Activated naive CD4-positive, alpha-beta T cell treated with anti-CD3 and anti-CD28 coated beads for 36 hours (primary cell): ENCODE results near the gene GRB10. TPM values are rescaled to one million over a fixed set of nuclear protein-coding genes. Genes with fewer than 3 reads are reported as not detected.

Experiments used
- CTCF ChIA-PET: fragments of 350-600 bp; sonication (Branson Sonifier 250); formaldehyde crosslinking; loops from one replicate; lab custom pipeline; 2021; ENCODE audit warnings: antibody characterized with exemption; lab: Charles Lee
- DNase-seq: peaks from one replicate; pipeline ENCODE4 v3.0.0-alpha.2; 2020
- H3K27ac Mint-ChIP-seq: one replicate; pipeline ENCODE4 v1.8.0; 2021; ENCODE audit warnings: mild to moderate bottlenecking, mixed read lengths
- H3K27me3 Mint-ChIP-seq: one replicate; pipeline ENCODE4 v1.8.0; 2021; ENCODE audit warnings: low read depth, mixed read lengths
- H3K36me3 Mint-ChIP-seq: one replicate; pipeline ENCODE4 v1.8.0; 2021; ENCODE audit warnings: low read depth, mixed read lengths
- H3K4me1 Mint-ChIP-seq: one replicate; pipeline ENCODE4 v1.8.0; 2021; ENCODE audit warnings: low read depth, mixed read lengths
- H3K4me3 Mint-ChIP-seq: one replicate; pipeline ENCODE4 v1.8.0; 2021; ENCODE audit warnings: mild to moderate bottlenecking, moderate library complexity, mixed read lengths
- H3K9me3 Mint-ChIP-seq: one replicate; pipeline ENCODE4 v1.8.0; 2021; ENCODE audit warnings: mixed read lengths
- intact Hi-C: fragments of 100-400 bp; cut with micrococcal nuclease; formaldehyde crosslinking; loops from one replicate; pipeline ENCODE4 v1.15.1; 2023
- total RNA-seq, 2 experiments: library from RNA; stranded (reverse); gene quantifications; one replicate each; pipeline ENCODE4 v1.2.3, GENCODE V29; 2021

GRB10 gene
- total RNA-seq, 2 experiments from 2014 or later = 24.3 to 30.4 TPM

DNA sequence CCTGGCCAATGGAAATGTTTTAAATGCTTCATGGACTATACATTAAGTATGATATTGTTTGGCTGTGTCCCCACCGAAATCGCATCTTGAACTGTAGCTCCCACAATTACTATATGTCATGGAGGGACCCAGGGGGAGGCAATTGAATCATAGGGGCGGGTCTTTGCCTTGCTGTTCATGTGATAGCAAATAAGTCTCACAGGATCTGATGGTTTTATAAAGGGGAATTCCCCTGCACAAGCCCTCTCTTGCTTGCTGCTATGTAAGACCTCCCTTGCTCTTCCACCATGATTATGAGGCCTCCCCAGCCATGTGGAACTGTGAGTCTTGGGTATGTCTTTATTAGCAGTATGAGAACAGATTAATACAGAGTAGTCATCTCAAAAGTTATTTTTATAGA is 32.4 kb upstream of the GRB10 start:
- Mint-ChIP-seq H3K27ac (no peak overlapping the region), H3K9me3 (no peaks in the 10 kb centered on the region), H3K27me3 (peaks cover 4% of the 10 kb centered on the region), H3K4me1 (no peaks in the 10 kb centered on the region), H3K36me3 (no peaks in the 10 kb centered on the region), H3K4me3 (no peak overlapping the region)
- no peak for DNase-seq
- intact Hi-C loops = no loop called here
- CTCF ChIA-PET = no interaction called here

DNA sequence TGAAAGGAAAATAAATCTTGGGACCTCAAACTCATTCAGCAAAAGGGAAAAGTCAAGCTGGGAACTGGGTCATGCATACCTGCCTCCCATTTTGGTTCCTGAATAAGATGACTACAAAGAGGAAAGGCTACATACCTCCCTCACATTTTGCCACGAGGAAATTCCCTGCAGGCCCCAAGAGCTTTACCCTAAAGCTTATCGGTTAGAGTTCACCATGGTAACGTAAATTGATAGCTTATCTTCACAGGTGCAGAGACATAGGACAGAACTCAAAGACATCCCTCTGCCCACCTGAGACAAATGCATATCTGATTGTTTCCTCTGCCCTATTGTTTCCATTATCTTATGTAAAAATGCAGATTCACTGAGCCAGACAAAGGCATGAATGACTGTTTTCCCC is 31.5 kb upstream of the GRB10 start:
- CTCF ChIA-PET = no interaction called here

DNA sequence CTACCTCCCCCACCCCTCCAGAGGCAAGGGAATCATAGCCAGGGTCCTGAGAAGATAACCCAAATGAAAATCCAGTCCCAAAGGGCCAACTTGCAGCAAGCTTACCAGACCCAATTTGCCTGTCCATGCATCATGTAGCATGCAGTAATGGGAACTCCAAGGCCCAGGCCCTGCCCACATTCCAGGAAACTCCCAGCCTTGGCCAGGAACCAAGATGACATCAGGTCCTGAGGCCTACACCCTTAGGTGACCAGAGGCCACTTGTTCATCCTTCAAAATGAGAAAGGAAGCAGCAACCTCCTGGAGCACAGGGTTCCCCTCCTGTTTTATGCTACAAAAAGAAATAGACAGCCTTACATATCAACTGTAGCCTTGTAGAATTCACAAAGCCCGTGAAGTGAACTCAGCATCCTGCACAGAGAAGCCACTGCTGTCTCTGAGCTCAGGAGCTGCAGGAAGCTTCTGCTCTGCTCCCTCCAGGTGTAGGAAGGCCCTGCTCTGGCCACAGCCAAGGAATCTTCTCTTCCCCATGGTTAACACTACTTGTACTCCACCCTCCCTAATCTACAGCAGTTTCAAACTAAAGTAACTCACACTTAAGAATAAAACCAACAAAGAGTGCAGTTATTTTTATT is 30.3 kb upstream of the GRB10 start:
- Mint-ChIP-seq H3K36me3 (no peaks in the 10 kb centered on the region), H3K4me1 (no peaks in the 10 kb centered on the region), H3K4me3 (no peak overlapping the region), H3K27ac (no peak overlapping the region), H3K9me3 (no peaks in the 10 kb centered on the region), H3K27me3 (peaks cover 4% of the 10 kb centered on the region)
- no peak for DNase-seq
- CTCF ChIA-PET = no interaction called here
- intact Hi-C loops = no loop called here

More for the DNA sequence above, 31.5 kb upstream of the GRB10 start:
- H3K36me3 Mint-ChIP-seq = no peaks in the 10 kb centered on the region
- intact Hi-C loops = no loop called here
- no peak overlapping the region for H3K4me3 Mint-ChIP-seq
- H3K27ac Mint-ChIP-seq = no peak overlapping the region
- peaks cover 4% of the 10 kb centered on the region for H3K27me3 Mint-ChIP-seq
- no peaks in the 10 kb centered on the region for H3K9me3 Mint-ChIP-seq
- no peak for DNase-seq
- no peaks in the 10 kb centered on the region for H3K4me1 Mint-ChIP-seq

DNA sequence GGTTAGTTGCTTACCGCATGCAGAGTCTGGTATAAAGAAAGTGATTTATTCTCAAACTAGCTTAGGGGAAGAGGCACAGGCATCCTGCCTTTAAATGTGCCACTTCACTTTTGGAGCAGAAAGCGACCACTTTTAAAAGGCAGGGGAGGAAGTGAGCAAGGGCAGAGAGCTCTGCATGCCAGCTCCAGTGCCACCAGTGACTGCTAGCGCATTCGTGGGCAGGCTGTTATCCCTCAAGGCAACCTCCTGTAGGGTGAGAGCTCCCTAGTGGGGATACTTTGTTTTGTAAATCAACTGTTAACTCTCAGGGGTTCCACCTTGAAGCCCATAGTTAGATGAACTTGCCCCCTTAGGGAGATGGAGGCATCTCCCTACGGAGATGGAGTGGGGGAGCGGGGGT is 29.4 kb upstream of the GRB10 start:
- no peak overlapping the region for H3K4me3 Mint-ChIP-seq
- no peak overlapping the region for H3K27ac Mint-ChIP-seq
- peaks cover 4% of the 10 kb centered on the region for H3K27me3 Mint-ChIP-seq
- CTCF ChIA-PET = interaction anchor here (0.6 to 1.3 kb wide), 3 partner anchors 19 to 253 kb away, joined by 3 to 5 read pairs (median 3); no protein-coding TSS in a partner anchor
- H3K4me1 Mint-ChIP-seq = no peaks in the 10 kb centered on the region
- H3K36me3 Mint-ChIP-seq = no peaks in the 10 kb centered on the region
- no peaks in the 10 kb centered on the region for H3K9me3 Mint-ChIP-seq
- intact Hi-C loops = no loop called here
- no peak for DNase-seq

DNA sequence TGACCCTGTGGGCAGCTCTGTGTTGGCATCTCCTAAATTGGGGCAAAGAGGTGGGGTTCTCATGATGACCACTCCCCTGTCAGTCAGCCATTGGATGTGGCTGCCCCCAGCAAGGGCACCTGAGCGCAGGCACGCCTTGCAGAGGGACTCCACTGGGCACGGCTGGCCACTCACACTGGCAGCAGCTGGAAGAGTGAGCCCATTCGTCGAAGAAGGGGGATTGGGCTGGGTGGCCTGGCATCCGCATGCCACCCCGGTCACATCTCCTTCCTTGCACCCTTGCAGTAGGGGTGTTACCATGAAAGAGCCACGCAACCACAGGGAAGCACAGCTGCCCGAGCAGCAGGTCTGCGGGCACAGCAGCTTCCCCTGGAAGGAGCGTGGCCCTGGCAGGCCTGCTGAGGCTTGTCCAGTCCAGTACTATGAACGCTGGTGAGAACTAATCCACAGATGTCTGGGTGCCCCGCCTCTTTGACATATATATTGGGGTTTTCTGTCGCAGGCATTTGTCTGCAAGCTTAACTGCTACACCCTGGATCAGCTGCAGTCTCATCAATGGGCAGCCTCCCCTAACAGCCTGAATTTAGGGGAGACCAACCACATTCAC is 25.7 kb upstream of the GRB10 start:
- DNase-seq = no peak
- Mint-ChIP-seq H3K27me3 (no peaks in the 10 kb centered on the region), H3K36me3 (no peaks in the 10 kb centered on the region), H3K27ac (no peak overlapping the region), H3K4me3 (no peak overlapping the region), H3K9me3 (no peaks in the 10 kb centered on the region), H3K4me1 (no peaks in the 10 kb centered on the region)
- intact Hi-C loops = no loop called here
- CTCF ChIA-PET = interaction anchor here (0.6 kb wide), 1 partner anchor 194 kb away, joined by 3 read pairs; no protein-coding TSS in a partner anchor

DNA sequence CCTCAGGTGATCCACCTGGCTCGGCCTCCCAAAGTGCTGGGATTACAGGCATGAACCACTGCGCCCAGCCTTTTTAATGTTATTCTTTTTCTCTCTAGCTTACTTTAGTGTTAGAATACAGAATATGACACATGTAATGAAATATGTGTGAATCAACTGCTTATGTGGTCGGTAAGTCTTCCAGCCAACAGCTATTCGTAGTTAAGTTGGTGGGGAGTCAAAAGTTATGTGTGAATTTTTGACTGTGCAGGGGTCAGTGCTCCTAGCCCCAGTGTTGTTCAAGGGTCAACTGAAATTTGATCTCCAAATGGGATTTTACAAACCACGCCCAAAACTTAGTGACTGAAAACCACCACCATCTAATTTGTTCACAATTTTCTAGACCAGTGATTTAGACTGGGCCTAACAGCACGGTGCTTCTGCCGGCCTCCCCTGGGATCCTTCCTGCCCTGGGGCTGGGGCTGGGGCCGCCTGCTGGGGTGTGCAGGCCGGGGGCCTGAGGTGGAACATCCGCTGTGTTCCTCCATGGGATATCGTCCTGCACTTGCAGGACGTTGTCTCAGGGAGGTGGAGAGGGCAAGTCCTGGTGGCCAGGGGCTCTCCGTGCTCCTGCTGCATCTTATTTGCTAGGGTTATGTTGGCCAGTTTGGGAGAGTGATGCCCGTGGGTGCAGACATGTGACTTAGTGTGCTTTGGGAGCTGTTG is 24.5 kb upstream of the GRB10 start:
- CTCF ChIA-PET = interaction anchor here (0.6 to 0.9 kb wide), 2 partner anchors 12 to 177 kb away, joined by 3 to 4 read pairs; no protein-coding TSS in a partner anchor
- Mint-ChIP-seq H3K4me3 (no peak overlapping the region), H3K27me3 (no peaks in the 10 kb centered on the region), H3K36me3 (no peaks in the 10 kb centered on the region), H3K4me1 (no peaks in the 10 kb centered on the region), H3K9me3 (no peaks in the 10 kb centered on the region), H3K27ac (no peak overlapping the region)
- DNase-seq = no peak
- intact Hi-C loops = no loop called here

DNA sequence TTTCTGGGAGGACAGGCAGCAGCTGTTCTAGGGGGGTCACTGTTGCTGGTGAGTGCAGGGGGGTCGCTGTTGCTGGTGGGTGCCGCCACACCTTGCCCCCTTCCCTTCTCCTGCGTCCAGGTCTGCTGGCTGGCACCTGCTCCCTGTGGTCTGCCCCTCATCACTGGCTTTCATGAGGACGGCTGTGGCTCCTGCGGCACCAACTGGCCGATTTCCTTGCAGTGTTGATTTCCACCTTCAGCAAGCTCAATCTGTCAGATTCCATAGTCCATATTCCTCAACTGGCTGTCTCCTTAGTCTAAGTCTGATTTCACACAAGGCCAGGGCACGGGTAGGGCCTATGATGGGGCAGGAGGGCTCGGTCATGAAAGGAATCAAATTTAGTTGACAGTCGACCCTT is 23.4 kb upstream of the GRB10 start:
- Mint-ChIP-seq H3K9me3 (no peaks in the 10 kb centered on the region), H3K27me3 (no peaks in the 10 kb centered on the region), H3K27ac (no peak overlapping the region), H3K4me1 (no peaks in the 10 kb centered on the region), H3K4me3 (no peak overlapping the region), H3K36me3 (no peaks in the 10 kb centered on the region)
- no peak for DNase-seq
- intact Hi-C loops = no loop called here
- CTCF ChIA-PET = interaction anchor here (0.6 to 1.3 kb wide), 3 partner anchors 11 to 357 kb away, joined by 3 to 4 read pairs (median 3); no protein-coding TSS in a partner anchor

DNA sequence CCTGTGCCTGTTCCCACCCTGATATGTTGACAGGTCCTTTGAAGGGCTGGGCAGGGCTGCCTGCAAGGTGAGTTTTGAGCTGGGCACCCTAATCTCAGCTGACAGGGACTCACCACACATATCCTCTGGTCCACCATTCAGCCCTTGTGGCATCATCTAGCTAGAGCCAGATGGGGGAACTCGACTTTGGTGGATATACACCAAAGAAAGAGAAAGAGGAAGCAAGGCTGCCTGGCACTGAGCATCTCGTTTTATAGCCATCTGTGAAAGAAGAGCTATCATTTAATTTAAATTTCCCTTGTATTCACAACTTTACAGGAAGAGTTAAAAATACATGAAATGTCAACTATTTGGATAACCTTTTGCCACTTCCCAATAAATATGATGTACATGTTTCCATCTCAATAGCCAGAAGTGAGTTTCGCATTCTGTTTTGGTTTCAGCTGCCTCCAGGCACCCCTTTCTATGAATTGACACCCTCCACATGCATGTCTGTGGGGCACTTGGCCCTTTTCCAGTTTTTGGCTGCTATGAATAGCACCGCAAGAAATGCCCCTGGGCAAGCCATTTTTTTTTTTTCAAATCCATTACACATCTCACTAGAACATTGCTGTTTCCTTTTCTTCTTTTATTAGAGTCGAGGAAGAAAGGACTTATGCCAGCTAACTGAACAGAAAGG is 22.9 kb upstream of the GRB10 start:
- no peaks in the 10 kb centered on the region for H3K27me3 Mint-ChIP-seq
- no peaks in the 10 kb centered on the region for H3K4me1 Mint-ChIP-seq
- H3K9me3 Mint-ChIP-seq = no peaks in the 10 kb centered on the region
- DNase-seq = no peak
- CTCF ChIA-PET = interaction anchor here (0.6 to 1.3 kb wide), 4 partner anchors 10 to 357 kb away, joined by 3 to 5 read pairs (median 4); no protein-coding TSS in a partner anchor
- intact Hi-C loops = no loop called here
- H3K36me3 Mint-ChIP-seq = no peaks in the 10 kb centered on the region
- H3K4me3 Mint-ChIP-seq = no peak overlapping the region
- H3K27ac Mint-ChIP-seq = no peak overlapping the region

DNA sequence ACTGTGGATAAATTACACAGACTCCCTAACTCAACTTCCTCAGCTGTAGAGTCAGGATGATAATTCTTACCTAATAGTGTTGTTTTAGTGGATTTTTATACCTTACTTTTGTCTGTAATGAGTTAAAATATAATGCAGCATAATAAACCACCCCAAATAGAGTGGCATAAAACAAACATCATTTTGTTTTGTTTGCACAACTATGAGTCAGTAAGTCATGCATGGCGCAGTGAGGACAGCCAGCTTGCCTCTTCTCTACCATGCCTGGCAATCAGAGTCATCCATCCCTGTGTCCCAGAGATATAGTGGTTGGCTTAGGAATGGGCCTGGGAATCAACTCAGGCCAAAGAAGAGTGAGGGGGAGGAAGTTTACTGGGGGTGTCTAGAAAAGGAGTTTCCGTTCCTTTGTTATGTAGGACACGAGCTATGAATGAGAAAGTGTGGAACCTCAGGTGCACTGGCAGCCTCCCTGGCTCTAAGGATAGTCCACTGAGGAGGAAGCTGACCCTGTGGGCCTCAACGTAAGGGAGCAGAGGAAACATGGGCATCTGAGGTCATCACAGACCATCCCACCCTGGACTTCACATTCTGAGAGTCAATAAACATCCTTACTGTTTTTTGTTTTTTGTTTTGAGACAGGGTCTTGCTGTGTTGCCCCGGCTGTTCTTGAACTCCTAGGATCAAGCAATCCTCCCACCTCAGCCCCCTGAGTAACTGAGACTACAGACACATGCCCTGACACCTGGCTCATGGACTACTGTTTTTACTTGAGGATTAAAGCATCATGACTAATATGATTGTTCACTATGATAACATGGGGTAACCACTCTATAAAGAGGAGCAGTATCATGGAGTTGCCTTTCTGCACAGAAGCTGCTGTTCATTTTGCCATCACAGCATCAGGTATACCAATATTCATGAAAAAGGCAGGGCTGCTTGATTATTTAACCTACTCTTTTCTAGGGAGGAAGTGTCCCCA is 21.0 kb upstream of the GRB10 start:
- Mint-ChIP-seq H3K27ac (no peak overlapping the region), H3K9me3 (no peaks in the 10 kb centered on the region), H3K36me3 (no peaks in the 10 kb centered on the region), H3K27me3 (no peaks in the 10 kb centered on the region), H3K4me3 (no peak overlapping the region), H3K4me1 (no peaks in the 10 kb centered on the region)
- intact Hi-C loops = no loop called here
- no peak for DNase-seq
- CTCF ChIA-PET = no interaction called here

DNA sequence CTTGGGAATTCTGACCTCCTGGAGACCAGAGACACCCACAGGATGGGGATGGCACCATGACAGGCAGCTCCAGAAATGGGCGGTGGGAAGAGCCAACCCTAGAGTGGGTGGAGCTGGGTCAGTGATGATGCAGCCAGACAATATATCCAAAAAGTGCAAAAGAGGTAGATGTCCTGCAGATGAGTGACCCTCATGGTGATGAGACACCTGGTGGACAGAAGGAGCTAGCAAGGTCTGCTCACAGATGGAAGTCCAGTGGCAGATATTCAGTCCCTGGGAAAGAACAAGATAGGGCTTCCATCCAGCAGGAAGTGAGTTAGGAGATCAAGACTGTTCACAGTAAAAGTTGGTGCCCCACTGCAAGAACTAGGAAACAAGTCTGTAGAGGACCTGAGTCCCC is 19.2 kb upstream of the GRB10 start:
- intact Hi-C loops = no loop called here
- H3K27ac Mint-ChIP-seq = no peak overlapping the region
- H3K36me3 Mint-ChIP-seq = no peaks in the 10 kb centered on the region
- no peak overlapping the region for H3K4me3 Mint-ChIP-seq
- peaks cover 6% of the 10 kb centered on the region for H3K9me3 Mint-ChIP-seq
- no peaks in the 10 kb centered on the region for H3K4me1 Mint-ChIP-seq
- peaks cover 2% of the 10 kb centered on the region for H3K27me3 Mint-ChIP-seq
- CTCF ChIA-PET = no interaction called here
- DNase-seq = no peak

DNA sequence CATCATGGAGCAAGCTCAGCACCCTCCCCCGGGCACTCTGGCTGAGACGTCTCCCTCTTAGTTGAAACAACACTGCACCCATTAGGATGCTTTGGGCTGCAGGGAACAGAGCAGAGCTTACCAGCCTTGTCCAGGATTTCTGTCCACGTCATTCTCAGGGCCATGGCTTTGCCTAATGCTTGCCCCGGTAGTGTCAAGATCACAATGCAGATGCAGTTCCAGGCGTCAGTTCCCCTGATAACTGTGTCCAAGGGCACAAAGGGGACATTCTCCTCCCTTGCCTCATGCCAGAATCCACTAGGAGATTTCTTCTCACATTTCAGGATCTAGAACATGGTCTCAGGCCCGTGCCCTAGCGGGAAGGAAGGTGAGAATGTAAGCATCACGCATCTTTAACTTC is 17.2 kb upstream of the GRB10 start:
- Mint-ChIP-seq H3K4me1 (no peaks in the 10 kb centered on the region), H3K27me3 (peaks cover 3% of the 10 kb centered on the region), H3K9me3 (peaks cover 6% of the 10 kb centered on the region), H3K4me3 (no peak overlapping the region), H3K27ac (no peak overlapping the region), H3K36me3 (no peaks in the 10 kb centered on the region)
- CTCF ChIA-PET = interaction anchor here (1.2 kb wide), 1 partner anchor 361 kb away, joined by 4 read pairs; no protein-coding TSS in a partner anchor
- intact Hi-C loops = loop anchor here (10.0 kb wide), 1 partner anchor 605 kb away; no protein-coding TSS in a partner anchor
- DNase-seq = no peak
